Sigmoid colon (tissue), 4 donors: Measurements from ENCODE around the gene UPK1A.

Experiments used
- CTCF ChIP-seq, 4 experiments: fragments of 450-650 bp in 3 of 4; fragments of 200-600 bp in 1 of 4; IDR thresholded peaks; one replicate each; pipeline ENCODE4 v1.5.1; 2016 to 2019; ENCODE audit warnings: antibody characterized with exemption in 4 of 4, mild to moderate bottlenecking in 3 of 4, moderate library complexity in 2 of 4
- EP300 ChIP-seq, 4 donors: sonication (generic); formaldehyde crosslinking; IDR thresholded peaks; one replicate each; pipeline ENCODE4 v1.6.1; 2017; ENCODE audit warnings: antibody characterized with exemption in 4 of 4
- POLR2A ChIP-seq, 2 donors: fragments of 450-650 bp; IDR thresholded peaks; one replicate each; pipeline ENCODE4 v1.6.1; 2016; ENCODE audit warnings: antibody characterized with exemption in 2 of 2, mild to moderate bottlenecking in 2 of 2, moderate library complexity in 2 of 2
- POLR2AphosphoS5 ChIP-seq, 4 donors: sonication (generic); formaldehyde crosslinking; IDR thresholded peaks; one replicate each; pipeline ENCODE4 v1.6.1; 2017; ENCODE audit warnings: antibody characterized with exemption in 4 of 4

- TF ChIP-seq CTCF (IDR thresholded peaks at IDR 0.05) (no peak), POLR2A (IDR thresholded peaks at IDR 0.05) (no peak), EP300 (IDR thresholded peaks at IDR 0.05) (no peak), POLR2AphosphoS5 (IDR thresholded peaks at IDR 0.05) (no peak)
These were observed 9.6 kb upstream of the UPK1A start for GRCh38 chr19:35656700-35657099.
